AG08395 (cell line): ENCODE data around the gene CREB3L2.
"Not testable (repeated sequence)": the region's sequence is repeated elsewhere in the genome, so short reads cannot be mapped to it uniquely, and the experiment has no call there.

Experiments used
- DNase-seq: peaks from one replicate; pipeline ENCODE4 v3.0.0; 2012; ENCODE audit warnings: mixed read lengths, low spot score

The CREB3L2 gene

GRCh38 chr7:137838706-137839315 lies 163.1 kb downstream of the CREB3L2 start:
- DNase-seq: no peak

GRCh38 chr7:137836541-137836940 lies 165.3 kb downstream of the CREB3L2 start:
- DNase-seq: no peak

GRCh38 chr7:137836113-137836509 lies 165.8 kb downstream of the CREB3L2 start:
- no peak for DNase-seq

- DNase-seq: no peak
Observed at GRCh38 chr7:137835486-137836112, 166.3 kb downstream of the CREB3L2 start.

- DNase-seq: no peak
Observed at GRCh38 chr7:137834552-137834951, 167.3 kb downstream of the CREB3L2 start.

GRCh38 chr7:137832990-137833389 lies 168.9 kb downstream of the CREB3L2 start:
- not testable (repeated sequence) for DNase-seq

GRCh38 chr7:137832382-137832781 lies 169.5 kb downstream of the CREB3L2 start:
- no peak for DNase-seq

- DNase-seq: not testable (repeated sequence)
Observed at GRCh38 chr7:137831555-137831954, 170.3 kb downstream of the CREB3L2 start.

- no peak for DNase-seq
Observed at GRCh38 chr7:137829337-137829992, 172.4 kb downstream of the CREB3L2 start.

- no peak for DNase-seq
Observed at GRCh38 chr7:137828456-137828855, 173.4 kb downstream of the CREB3L2 start.

GRCh38 chr7:137825489-137825888 lies 176.4 kb downstream of the CREB3L2 start:
- no peak for DNase-seq
